K562 (cell line): ENCODE data around the gene SMARCB1. TPM values are rescaled to one million over a fixed set of nuclear protein-coding genes. Genes with fewer than 3 reads are reported as not detected.

Source experiments
- ATAC-seq: fragments of 200-7000 bp; cut with Tn5 transposase; 3 replicates; pipeline ENCODE4 v1.9.1; 2020; ENCODE audit warnings: moderate library complexity
- BruUV-seq: library from RNA; stranded (reverse); fragments of 400-500 nt; replicated peaks from 2 replicates; lab custom pipeline; 2021; lab: Mats Ljungman, UMichigan
- CTCF ChIA-PET: fragments of 300-600 bp; formaldehyde crosslinking; extraction: SDS; loops from one replicate; lab custom pipeline; 2021; ENCODE audit warnings: low intra/inter-chr PET ratio; lab: Yijun Ruan, JAX
- POLR2A ChIA-PET: fragments of 300-600, 350-650 bp; sonication (Branson Sonifier 250); formaldehyde crosslinking; extraction: SDS; loops from one replicate; lab custom pipeline; 2021; ENCODE audit warnings: antibody characterized with exemption, inconsistent platforms; lab: Yijun Ruan, JAX
- DNase-seq, 4 experiments: peaks; one replicate each; pipeline versions ENCODE4 v3.0.0 to v3.0.0-alpha.2; 2011 to 2018; ENCODE audit warnings: low spot score in 3 of 4, mixed read lengths in 3 of 4; ENCODE audit errors: extremely low read depth in 1 of 4
- FAIRE-seq: peaks from 2 replicates; lab custom pipeline; 2011; peaks lifted over from hg19 to GRCh38; lab: Jason Lieb, UNC
- H2AFZ ChIP-seq: 2 replicates; pipeline ENCODE4 v1.6.0; 2011; ENCODE audit warnings: low read depth, low read length, control low read depth, inconsistent platforms
- H3K27ac ChIP-seq: fragments of 200-600 bp; 3 replicates; pipeline ENCODE4 v1.8.0; 2011; ENCODE audit warnings: low read depth, mild to moderate bottlenecking, control low read depth, inconsistent platforms, low read length, moderate library complexity, mixed read lengths; ENCODE audit errors: extremely low read depth
- H3K27me3 ChIP-seq, 2 experiments: fragments of 300-600 bp in 1 of 2; 2 replicates in 1 of 2; 3 replicates in 1 of 2; pipeline versions ENCODE4 v1.6.0 to v1.8.0; 2011; ENCODE audit warnings: inconsistent platforms in 2 of 2, low read length in 2 of 2, mild to moderate bottlenecking in 1 of 2, mixed read lengths in 1 of 2, moderate library complexity in 1 of 2; ENCODE audit not compliant: control insufficient read depth in 2 of 2, insufficient read depth in 2 of 2
- H3K36me3 ChIP-seq: fragments of 300-600 bp; 3 replicates; pipeline ENCODE4 v1.8.0; 2011; ENCODE audit warnings: mild to moderate bottlenecking, low read length, inconsistent platforms; ENCODE audit not compliant: control insufficient read depth, insufficient read depth
- H3K4me1 ChIP-seq, 2 experiments: fragments of 200-600 bp in 1 of 2; replicated peaks in 1 of 2; 2 replicates in 1 of 2; 3 replicates in 1 of 2; pipeline versions ENCODE4 v1.5.1 to v1.8.0; 2011; ENCODE audit warnings: inconsistent platforms in 2 of 2, low read length in 2 of 2, mild to moderate bottlenecking in 1 of 2, mixed read lengths in 1 of 2, moderate library complexity in 1 of 2; ENCODE audit not compliant: control insufficient read depth in 2 of 2, insufficient read depth in 2 of 2
- H3K4me2 ChIP-seq: 2 replicates; pipeline ENCODE4 v1.6.1; 2011; ENCODE audit warnings: low read length, control low read depth, inconsistent platforms, mixed read lengths; ENCODE audit not compliant: insufficient read depth
- H3K4me3 ChIP-seq: fragments of 200-600 bp; sonication (generic), shearing (Covaris generic); 2 replicates; pipeline ENCODE4 v1.5.1; 2016; ENCODE audit warnings: control low read depth, inconsistent platforms
- H3K79me2 ChIP-seq: fragments of 200-600 bp; 3 replicates; pipeline ENCODE4 v1.8.0; 2011; ENCODE audit warnings: low read length, inconsistent platforms; ENCODE audit not compliant: control insufficient read depth, insufficient read depth
- H3K9ac ChIP-seq, 2 experiments: 2 replicates each; pipeline versions ENCODE4 v1.6.0 to v1.6.1; 2011; ENCODE audit warnings: low read depth in 2 of 2, low read length in 2 of 2, control low read depth in 1 of 2, inconsistent platforms in 1 of 2, mild to moderate bottlenecking in 1 of 2, mixed read lengths in 1 of 2; ENCODE audit not compliant: insufficient read depth in 1 of 2
- H3K9me1 ChIP-seq: one replicate; pipeline ENCODE4 v1.6.0; 2011; ENCODE audit warnings: inconsistent platforms, mild to moderate bottlenecking, low read length, moderate library complexity; ENCODE audit not compliant: control insufficient read depth, insufficient read depth
- H3K9me3 ChIP-seq: replicated peaks from 2 replicates; pipeline ENCODE4 v1.5.1; 2011; ENCODE audit warnings: low read depth, low read length, inconsistent platforms; ENCODE audit not compliant: control insufficient read depth, insufficient read depth
- H4K20me1 ChIP-seq: replicated peaks from 2 replicates; pipeline ENCODE4 v1.6.1; 2011; ENCODE audit warnings: low read length, inconsistent platforms, mixed read lengths; ENCODE audit not compliant: control insufficient read depth, insufficient read depth
- ARID1B ChIP-seq: fragments of 450-650 bp; IDR thresholded peaks from 2 replicates; pipeline ENCODE4 v1.6.1; 2016; ENCODE audit warnings: antibody characterized with exemption, mild to moderate bottlenecking, inconsistent platforms
- CCNT2 ChIP-seq: IDR thresholded peaks from 2 replicates; pipeline ENCODE4 v1.6.1; 2011; ENCODE audit warnings: borderline replicate concordance, low read depth, mild to moderate bottlenecking, moderate library complexity, mixed read lengths, low read length; ENCODE audit not compliant: insufficient read length; ENCODE audit errors: extremely low read depth
- EP300 ChIP-seq: IDR thresholded peaks from 2 replicates; pipeline ENCODE4 v1.6.1; 2012; ENCODE audit warnings: low read length, improper control_type of control experiment
- FUS ChIP-seq: fragments of 200-400 bp; formaldehyde crosslinking; optimal IDR thresholded peaks from 2 replicates; pipeline ENCODE3; 2017; ENCODE audit warnings: low read depth, low read length
- NBN ChIP-seq: fragments of 450-650 bp; IDR thresholded peaks from 2 replicates; pipeline ENCODE4 v1.6.1; 2016; ENCODE audit warnings: low read depth, mild to moderate bottlenecking
- TAF9B ChIP-seq: fragments of 450-650 bp; IDR thresholded peaks from 2 replicates; pipeline ENCODE4 v1.6.1; 2018; ENCODE audit warnings: mild to moderate bottlenecking; ENCODE audit not compliant: partially characterized antibody
- ZNF146 ChIP-seq: IDR thresholded peaks from one replicate; pipeline ENCODE4 v1.6.1; 2018; ENCODE audit warnings: missing compliant biosample characterization; ENCODE audit not compliant: unreplicated experiment
- ZNF212 ChIP-seq: fragments of 450-650 bp; formaldehyde crosslinking; IDR thresholded peaks from 2 replicates; pipeline ENCODE4 v1.4.0; 2020; ENCODE audit warnings: mild to moderate bottlenecking
- ZNF583 ChIP-seq: fragments of 250-450 bp; sonication (Bioruptor Pico); IDR thresholded peaks from 2 replicates; pipeline ENCODE4 v1.4.0; 2020
- WGBS: fragments of 100-300 bp; shearing (Covaris generic); methylation state at CpG from one replicate; pipeline ENCODE4 v1.1.6; 2016; ENCODE audit warnings: low coverage, mixed read lengths; ENCODE audit not compliant: insufficient coverage; ENCODE audit errors: missing lambda C conversion rate; 5-methylcytosine and 5-hydroxymethylcytosine counted together
- in situ Hi-C: fragments of 300-500 bp; cut with MboI; formaldehyde crosslinking; loops from 4 replicates; pipeline ENCODE4 v1.15.0; 2018; ENCODE audit warnings: inconsistent platforms, mixed read lengths
- intact Hi-C: fragments of 100-400 bp; cut with micrococcal nuclease; formaldehyde crosslinking; loops from 2 replicates; pipeline ENCODE4 v1.14.2; 2022
- polyA plus RNA-seq, 8 experiments: library from polyadenylated mRNA; depleted of rRNA in 4 of 8; stranded (reverse) in 5 of 8; unstranded in 3 of 8; fragments of >200 nt; fragmentation: Nextera tagmentation in 2 of 8; fragmentation: Illumina TruSeq in 1 of 8; extraction: Ambion mirVana in 2 of 8; extraction: Trizol in 1 of 8; gene quantifications; 2 replicates each; pipeline versions ENCODE4 v1.2.1 to v1.2.3, GENCODE V29; 2011 to 2014; ENCODE audit warnings: inconsistent platforms in 1 of 8, missing spikeins in 1 of 8
- total RNA-seq, 7 experiments: library from RNA; depleted of rRNA in 6 of 7; stranded (reverse); fragments of >200 nt in 6 of 7; fragmentation: Illumina TruSeq in 2 of 7; extraction: Trizol in 2 of 7; gene quantifications; 2 replicates each; pipeline versions ENCODE4 v1.2.1 to v1.2.3, GENCODE V29; 2011 to 2021; ENCODE audit warnings: low replicate concordance in 1 of 7
- TF ChIP-seq, protein P1 (sequence below): fragments of 450-650 bp; IDR thresholded peaks from 2 replicates; pipeline ENCODE4 v1.6.1; 2018; ENCODE audit warnings: mild to moderate bottlenecking, low read depth; ENCODE audit not compliant: partially characterized antibody
- TF ChIP-seq, protein P2 (sequence below): fragments of 450-650 bp; IDR thresholded peaks from 2 replicates; pipeline ENCODE4 v1.6.1; 2017; ENCODE audit warnings: antibody characterized with exemption, mild to moderate bottlenecking
- TF ChIP-seq, protein P3 (sequence below): fragments of 450-650 bp; formaldehyde crosslinking; IDR thresholded peaks from 2 replicates; pipeline ENCODE4 v1.4.0; 2020; ENCODE audit warnings: mild to moderate bottlenecking
- TF ChIP-seq, protein P4 (sequence below): sonication (generic); formaldehyde crosslinking; IDR thresholded peaks from 2 replicates; pipeline ENCODE4 v1.8.1; 2023; ENCODE audit warnings: mild to moderate bottlenecking, missing genetic modification reagents

The SMARCB1 gene
- total and polyA plus RNA-seq, 9 of the 15 experiments (the other 6 are each of a cell fraction or from before 2014, with no cell fraction given), result 1.2 to 113 (median 65.4) TPM

DNA sequence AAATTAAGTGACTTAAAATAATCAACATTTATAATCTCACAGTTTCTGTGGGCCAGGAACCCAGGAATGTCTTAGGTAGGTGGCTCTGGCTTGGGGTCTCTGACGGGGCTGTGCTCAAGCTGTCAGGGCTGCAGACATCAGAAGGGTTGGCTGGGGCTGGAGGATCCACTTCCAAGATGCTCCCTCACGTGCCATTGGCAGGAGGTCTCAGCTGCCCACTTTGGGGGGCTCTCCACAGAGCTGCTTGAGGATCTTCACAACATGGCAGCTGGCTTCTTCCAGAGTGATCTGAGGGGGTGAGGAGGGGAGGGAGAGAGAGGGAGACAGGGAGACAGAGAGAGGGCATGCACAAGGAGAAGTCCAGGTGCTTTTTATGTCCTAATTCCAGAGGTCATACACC is 89.0 kb downstream of the SMARCB1 start (continued):
- TF ChIP-seq, protein P1, sequence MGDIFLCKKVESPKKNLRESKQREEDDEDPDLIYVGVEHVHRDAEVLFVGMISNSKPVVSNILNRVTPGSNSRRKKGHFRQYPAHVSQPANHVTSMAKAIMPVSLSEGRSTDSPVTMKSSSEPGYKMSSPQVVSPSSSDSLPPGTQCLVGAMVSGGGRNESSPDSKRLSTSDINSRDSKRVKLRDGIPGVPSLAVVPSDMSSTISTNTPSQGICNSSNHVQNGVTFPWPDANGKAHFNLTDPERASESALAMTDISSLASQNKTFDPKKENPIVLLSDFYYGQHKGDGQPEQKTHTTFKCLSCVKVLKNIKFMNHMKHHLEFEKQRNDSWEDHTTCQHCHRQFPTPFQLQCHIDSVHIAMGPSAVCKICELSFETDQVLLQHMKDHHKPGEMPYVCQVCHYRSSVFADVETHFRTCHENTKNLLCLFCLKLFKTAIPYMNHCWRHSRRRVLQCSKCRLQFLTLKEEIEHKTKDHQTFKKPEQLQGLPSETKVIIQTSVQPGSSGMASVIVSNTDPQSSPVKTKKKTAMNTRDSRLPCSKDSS, result no peak
- TF ChIP-seq ZNF583 (CRISPR knock-in tag) (no peak), EP300 (no peak)
- TF ChIP-seq, protein P2, sequence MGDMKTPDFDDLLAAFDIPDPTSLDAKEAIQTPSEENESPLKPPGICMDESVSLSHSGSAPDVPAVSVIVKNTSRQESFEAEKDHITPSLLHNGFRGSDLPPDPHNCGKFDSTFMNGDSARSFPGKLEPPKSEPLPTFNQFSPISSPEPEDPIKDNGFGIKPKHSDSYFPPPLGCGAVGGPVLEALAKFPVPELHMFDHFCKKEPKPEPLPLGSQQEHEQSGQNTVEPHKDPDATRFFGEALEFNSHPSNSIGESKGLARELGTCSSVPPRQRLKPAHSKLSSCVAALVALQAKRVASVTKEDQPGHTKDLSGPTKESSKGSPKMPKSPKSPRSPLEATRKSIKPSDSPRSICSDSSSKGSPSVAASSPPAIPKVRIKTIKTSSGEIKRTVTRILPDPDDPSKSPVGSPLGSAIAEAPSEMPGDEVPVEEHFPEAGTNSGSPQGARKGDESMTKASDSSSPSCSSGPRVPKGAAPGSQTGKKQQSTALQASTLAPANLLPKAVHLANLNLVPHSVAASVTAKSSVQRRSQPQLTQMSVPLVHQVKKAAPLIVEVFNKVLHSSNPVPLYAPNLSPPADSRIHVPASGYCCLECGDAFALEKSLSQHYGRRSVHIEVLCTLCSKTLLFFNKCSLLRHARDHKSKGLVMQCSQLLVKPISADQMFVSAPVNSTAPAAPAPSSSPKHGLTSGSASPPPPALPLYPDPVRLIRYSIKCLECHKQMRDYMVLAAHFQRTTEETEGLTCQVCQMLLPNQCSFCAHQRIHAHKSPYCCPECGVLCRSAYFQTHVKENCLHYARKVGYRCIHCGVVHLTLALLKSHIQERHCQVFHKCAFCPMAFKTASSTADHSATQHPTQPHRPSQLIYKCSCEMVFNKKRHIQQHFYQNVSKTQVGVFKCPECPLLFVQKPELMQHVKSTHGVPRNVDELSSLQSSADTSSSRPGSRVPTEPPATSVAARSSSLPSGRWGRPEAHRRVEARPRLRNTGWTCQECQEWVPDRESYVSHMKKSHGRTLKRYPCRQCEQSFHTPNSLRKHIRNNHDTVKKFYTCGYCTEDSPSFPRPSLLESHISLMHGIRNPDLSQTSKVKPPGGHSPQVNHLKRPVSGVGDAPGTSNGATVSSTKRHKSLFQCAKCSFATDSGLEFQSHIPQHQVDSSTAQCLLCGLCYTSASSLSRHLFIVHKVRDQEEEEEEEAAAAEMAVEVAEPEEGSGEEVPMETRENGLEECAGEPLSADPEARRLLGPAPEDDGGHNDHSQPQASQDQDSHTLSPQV, result no peak

DNA sequence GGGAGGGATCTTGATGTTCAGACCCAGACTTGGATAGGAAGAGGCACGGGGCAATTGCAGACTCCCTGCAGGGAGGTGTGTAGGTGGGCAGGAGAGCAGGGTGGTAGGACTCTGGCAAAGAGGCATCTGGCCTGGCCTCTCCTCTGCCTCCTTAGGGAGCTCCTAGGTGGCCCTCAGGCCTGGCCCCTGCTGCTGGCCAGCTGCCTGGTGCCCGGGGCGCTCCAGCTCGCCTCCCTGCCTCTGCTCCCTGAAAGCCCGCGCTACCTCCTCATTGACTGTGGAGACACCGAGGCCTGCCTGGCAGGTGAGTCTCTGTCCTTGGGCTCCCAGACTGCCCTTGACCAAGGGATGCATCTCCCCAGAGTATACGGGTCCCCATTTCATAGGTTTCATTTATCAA is 90.8 kb downstream of the SMARCB1 start:
- Histone ChIP-seq H3K9ac (no peak overlapping the region), H3K27me3 (no peaks in the 10 kb centered on the region), H3K36me3 (no peaks in the 10 kb centered on the region), H3K79me2 (no peaks in the 10 kb centered on the region), H3K27ac (no peak overlapping the region), H4K20me1 (no peaks in the 10 kb centered on the region), H3K9me3 (no peaks in the 10 kb centered on the region), H2AFZ (no peak overlapping the region), H3K4me2 (no peak overlapping the region), H3K4me3 (no peak overlapping the region), H3K4me1 (peaks cover 0 to 3% of the 10 kb centered on the region in 2 experiments; a peak in 3 of 5 replicates), H3K9me1 (no peaks in the 10 kb centered on the region)
- CTCF ChIA-PET, result no interaction called here
- ATAC-seq, result no peak
- POLR2A ChIA-PET, result interaction anchor here (1.5 kb wide), 1 partner anchor 17 kb away, joined by 3 read pairs; the partner anchor contains the start of gene MIF
- WGBS, result 64% methylated on average over 4 of the region's 8 CpGs
- DNase-seq, result no peak
- no peak for FAIRE-seq
- no TSS peak for BruUV-seq
- in situ Hi-C loops, result no loop called here
- intact Hi-C loops, result no loop called here
- TF ChIP-seq ZNF146 (CRISPR knock-in tag), result no peak
- no peak for TF ChIP-seq ARID1B
- TF ChIP-seq NBN, result no peak
- TF ChIP-seq FUS, result no peak
- TF ChIP-seq ZNF212, result no peak
- TF ChIP-seq EP300, result no peak
- TF ChIP-seq TAF9B, result no peak
- TF ChIP-seq CCNT2, result no peak
- TF ChIP-seq, protein P3, sequence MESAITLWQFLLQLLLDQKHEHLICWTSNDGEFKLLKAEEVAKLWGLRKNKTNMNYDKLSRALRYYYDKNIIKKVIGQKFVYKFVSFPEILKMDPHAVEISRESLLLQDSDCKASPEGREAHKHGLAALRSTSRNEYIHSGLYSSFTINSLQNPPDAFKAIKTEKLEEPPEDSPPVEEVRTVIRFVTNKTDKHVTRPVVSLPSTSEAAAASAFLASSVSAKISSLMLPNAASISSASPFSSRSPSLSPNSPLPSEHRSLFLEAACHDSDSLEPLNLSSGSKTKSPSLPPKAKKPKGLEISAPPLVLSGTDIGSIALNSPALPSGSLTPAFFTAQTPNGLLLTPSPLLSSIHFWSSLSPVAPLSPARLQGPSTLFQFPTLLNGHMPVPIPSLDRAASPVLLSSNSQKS (CRISPR knock-in tag), result no peak
- TF ChIP-seq, protein P4, sequence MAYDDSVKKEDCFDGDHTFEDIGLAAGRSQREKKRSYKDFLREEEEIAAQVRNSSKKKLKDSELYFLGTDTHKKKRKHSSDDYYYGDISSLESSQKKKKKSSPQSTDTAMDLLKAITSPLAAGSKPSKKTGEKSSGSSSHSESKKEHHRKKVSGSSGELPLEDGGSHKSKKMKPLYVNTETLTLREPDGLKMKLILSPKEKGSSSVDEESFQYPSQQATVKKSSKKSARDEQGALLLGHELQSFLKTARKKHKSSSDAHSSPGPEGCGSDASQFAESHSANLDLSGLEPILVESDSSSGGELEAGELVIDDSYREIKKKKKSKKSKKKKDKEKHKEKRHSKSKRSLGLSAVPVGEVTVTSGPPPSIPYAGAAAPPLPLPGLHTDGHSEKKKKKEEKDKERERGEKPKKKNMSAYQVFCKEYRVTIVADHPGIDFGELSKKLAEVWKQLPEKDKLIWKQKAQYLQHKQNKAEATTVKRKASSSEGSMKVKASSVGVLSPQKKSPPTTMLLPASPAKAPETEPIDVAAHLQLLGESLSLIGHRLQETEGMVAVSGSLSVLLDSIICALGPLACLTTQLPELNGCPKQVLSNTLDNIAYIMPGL (CRISPR knock-in tag), result no peak
